Osteoblast (primary cell): ENCODE results near the gene NEU1. TPM values are rescaled to one million over a fixed set of nuclear protein-coding genes. Genes with fewer than 3 reads are reported as not detected.

Experiments
- DNase-seq: peaks from one replicate; pipeline ENCODE4 v3.0.0; 2011; ENCODE audit warnings: low spot score, mixed read lengths; ENCODE audit not compliant: insufficient read length; ENCODE audit errors: missing footprints
- H2AFZ ChIP-seq: 2 replicates; pipeline ENCODE4 v1.6.0; 2011; ENCODE audit warnings: mild to moderate bottlenecking, low read length
- H3K27ac ChIP-seq: 2 replicates; pipeline ENCODE4 v1.5.1; 2011; ENCODE audit warnings: mild to moderate bottlenecking, low read depth, low read length, moderate library complexity
- H3K27me3 ChIP-seq: 2 replicates; pipeline ENCODE4 v1.6.0; 2012; ENCODE audit warnings: mild to moderate bottlenecking, control low read depth, inconsistent platforms, low read length, moderate library complexity; ENCODE audit not compliant: insufficient read depth
- H3K36me3 ChIP-seq: 2 replicates; pipeline ENCODE4 v1.5.1; 2011; ENCODE audit warnings: mild to moderate bottlenecking, low read length, control low read depth, moderate library complexity; ENCODE audit not compliant: insufficient read depth
- H3K4me1 ChIP-seq: 2 replicates; pipeline ENCODE4 v1.5.1; 2011; ENCODE audit warnings: mild to moderate bottlenecking, low read length, control low read depth, moderate library complexity; ENCODE audit not compliant: insufficient read depth
- H3K4me2 ChIP-seq: 2 replicates; pipeline ENCODE4 v1.6.0; 2011; ENCODE audit warnings: mild to moderate bottlenecking, low read length; ENCODE audit not compliant: insufficient read depth
- H3K4me3 ChIP-seq: fragments of 200-600 bp; sonication (generic); 3 replicates; pipeline ENCODE4 v1.5.1; 2012; ENCODE audit warnings: mild to moderate bottlenecking, low read length, inconsistent platforms; ENCODE audit not compliant: insufficient read depth
- H3K79me2 ChIP-seq: 2 replicates; pipeline ENCODE4 v1.6.0; 2012; ENCODE audit warnings: mild to moderate bottlenecking, low read length, control low read depth, inconsistent platforms; ENCODE audit not compliant: insufficient read depth
- H3K9me3 ChIP-seq: 2 replicates; pipeline ENCODE4 v1.5.1; 2011; ENCODE audit warnings: low read depth, low read length, control low read depth
- H4K20me1 ChIP-seq: 2 replicates; pipeline ENCODE4 v1.6.0; 2012; ENCODE audit warnings: mild to moderate bottlenecking, low read length, control low read depth; ENCODE audit not compliant: insufficient read depth
- CTCF ChIP-seq: IDR thresholded peaks from 2 replicates; pipeline ENCODE4 v1.5.1; 2011; ENCODE audit warnings: mild to moderate bottlenecking, low read depth, low read length, moderate library complexity; ENCODE audit errors: extremely low read depth
- total RNA-seq: library from RNA; depleted of rRNA; stranded (reverse); fragments of >200 nt; gene quantifications from 2 replicates; pipeline ENCODE4 v1.2.3, GENCODE V29; 2012

Gene NEU1
- total RNA-seq, 1 donor = 117 TPM

- H4K20me1 ChIP-seq = no peaks in the 10 kb centered on the region
- no peaks in the 10 kb centered on the region for H3K79me2 ChIP-seq
- no peak overlapping the region for H2AFZ ChIP-seq
- no peak for TF ChIP-seq CTCF
- peak; percentile 37 for DNase-seq
- no peaks in the 10 kb centered on the region for H3K9me3 ChIP-seq
- no peaks in the 10 kb centered on the region for H3K27me3 ChIP-seq
- H3K4me1 ChIP-seq = peaks cover 4% of the 10 kb centered on the region
- no peak overlapping the region for H3K4me2 ChIP-seq
- peaks cover 13% of the 10 kb centered on the region for H3K36me3 ChIP-seq
- H3K27ac ChIP-seq = no peak overlapping the region
- no peak overlapping the region for H3K4me3 ChIP-seq
Measured at GRCh38 chr6:31875877-31876276, 13.3 kb upstream of the NEU1 start.

- H3K9me3 ChIP-seq = no peaks in the 10 kb centered on the region
- no peaks in the 10 kb centered on the region for H3K27me3 ChIP-seq
- no peak overlapping the region for H3K4me2 ChIP-seq
- H3K79me2 ChIP-seq = no peaks in the 10 kb centered on the region
- H3K36me3 ChIP-seq = peaks cover 5% of the 10 kb centered on the region
- H3K27ac ChIP-seq = no peak overlapping the region
- no peak for TF ChIP-seq CTCF
- H2AFZ ChIP-seq = no peak overlapping the region
- H3K4me3 ChIP-seq = no peak overlapping the region
- peak; percentile 11 for DNase-seq
- H3K4me1 ChIP-seq = peaks cover 4% of the 10 kb centered on the region
- no peaks in the 10 kb centered on the region for H4K20me1 ChIP-seq
Measured at GRCh38 chr6:31874836-31875572, 12.4 kb upstream of the NEU1 start.

GRCh38 chr6:31874084-31874670 lies 11.6 kb upstream of the NEU1 start:
- peaks cover 4% of the 10 kb centered on the region for H3K4me1 ChIP-seq
- peak; percentile 23 for DNase-seq
- no peaks in the 10 kb centered on the region for H4K20me1 ChIP-seq
- no peaks in the 10 kb centered on the region for H3K27me3 ChIP-seq
- H2AFZ ChIP-seq = no peak overlapping the region
- no peak overlapping the region for H3K4me2 ChIP-seq
- H3K4me3 ChIP-seq = no peak overlapping the region
- H3K36me3 ChIP-seq = no peaks in the 10 kb centered on the region
- no peak overlapping the region for H3K27ac ChIP-seq
- no peaks in the 10 kb centered on the region for H3K79me2 ChIP-seq
- no peaks in the 10 kb centered on the region for H3K9me3 ChIP-seq
- TF ChIP-seq CTCF = no peak

- no peaks in the 10 kb centered on the region for H4K20me1 ChIP-seq
- H3K4me1 ChIP-seq = peaks cover 4% of the 10 kb centered on the region
- H3K27me3 ChIP-seq = no peaks in the 10 kb centered on the region
- no peak for TF ChIP-seq CTCF
- H3K36me3 ChIP-seq = no peaks in the 10 kb centered on the region
- no peaks in the 10 kb centered on the region for H3K79me2 ChIP-seq
- H2AFZ ChIP-seq = peak overlapping the region; percentile 78
- H3K9me3 ChIP-seq = no peaks in the 10 kb centered on the region
- H3K27ac ChIP-seq = no peak overlapping the region
- H3K4me2 ChIP-seq = no peak overlapping the region
- peak; percentile 86 for DNase-seq
- H3K4me3 ChIP-seq = no peak overlapping the region
Measured at GRCh38 chr6:31871046-31871659, 8.5 kb upstream of the NEU1 start.
